IMR-90 (cell line): ENCODE data around the gene LRRC9.

ENCODE experiments used
- CEBPB ChIP-seq: IDR thresholded peaks from 2 replicates; pipeline ENCODE4 v1.6.1; 2012; ENCODE audit warnings: low read depth, low read length, improper control_type of control experiment
- POLR2A ChIP-seq: IDR thresholded peaks from 2 replicates; pipeline ENCODE4 v1.6.1; 2012; ENCODE audit warnings: mild to moderate bottlenecking, low read depth, low read length
- RAD21 ChIP-seq: IDR thresholded peaks from 2 replicates; pipeline ENCODE4 v1.6.1; 2012; ENCODE audit warnings: low read length, improper control_type of control experiment
- RCOR1 ChIP-seq: IDR thresholded peaks from 2 replicates; pipeline ENCODE4 v1.6.1; 2012; ENCODE audit warnings: mild to moderate bottlenecking, low read length, improper control_type of control experiment; ENCODE audit not compliant: insufficient replicate concordance
- SMC3 ChIP-seq: fragments of 150-350 bp; IDR thresholded peaks from 2 replicates; pipeline ENCODE4 v1.6.1; 2016; ENCODE audit warnings: low read depth, mild to moderate bottlenecking, antibody characterized with exemption, low read length, moderate library complexity
- TF ChIP-seq, protein P1 (sequence below): conservative IDR thresholded peaks from 2 replicates; pipeline ENCODE4 v1.5.1; 2012; ENCODE audit warnings: mild to moderate bottlenecking, low read depth, low read length, improper control_type of control experiment

DNA sequence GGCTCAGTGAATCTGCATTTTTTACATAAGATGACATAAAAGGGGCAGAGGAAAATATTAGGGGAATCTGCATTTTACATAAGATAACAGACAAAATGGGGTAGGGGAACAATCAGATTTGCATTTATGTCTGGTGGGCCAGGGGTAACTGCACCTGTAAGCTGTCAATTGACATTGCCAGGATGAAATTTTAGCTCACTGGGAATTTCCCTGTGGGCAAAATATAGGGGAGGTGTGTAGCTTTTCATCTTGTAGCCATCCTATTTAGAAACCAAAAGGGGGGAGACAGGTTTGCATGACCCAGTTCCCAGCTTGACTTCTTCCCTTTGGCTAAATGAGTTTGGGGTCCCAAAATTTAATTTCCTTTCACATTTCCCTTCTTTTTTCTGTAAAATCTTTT, 175.3 kb downstream of the LRRC9 start:
- no peak for TF ChIP-seq SMC3
- TF ChIP-seq, protein P1, sequence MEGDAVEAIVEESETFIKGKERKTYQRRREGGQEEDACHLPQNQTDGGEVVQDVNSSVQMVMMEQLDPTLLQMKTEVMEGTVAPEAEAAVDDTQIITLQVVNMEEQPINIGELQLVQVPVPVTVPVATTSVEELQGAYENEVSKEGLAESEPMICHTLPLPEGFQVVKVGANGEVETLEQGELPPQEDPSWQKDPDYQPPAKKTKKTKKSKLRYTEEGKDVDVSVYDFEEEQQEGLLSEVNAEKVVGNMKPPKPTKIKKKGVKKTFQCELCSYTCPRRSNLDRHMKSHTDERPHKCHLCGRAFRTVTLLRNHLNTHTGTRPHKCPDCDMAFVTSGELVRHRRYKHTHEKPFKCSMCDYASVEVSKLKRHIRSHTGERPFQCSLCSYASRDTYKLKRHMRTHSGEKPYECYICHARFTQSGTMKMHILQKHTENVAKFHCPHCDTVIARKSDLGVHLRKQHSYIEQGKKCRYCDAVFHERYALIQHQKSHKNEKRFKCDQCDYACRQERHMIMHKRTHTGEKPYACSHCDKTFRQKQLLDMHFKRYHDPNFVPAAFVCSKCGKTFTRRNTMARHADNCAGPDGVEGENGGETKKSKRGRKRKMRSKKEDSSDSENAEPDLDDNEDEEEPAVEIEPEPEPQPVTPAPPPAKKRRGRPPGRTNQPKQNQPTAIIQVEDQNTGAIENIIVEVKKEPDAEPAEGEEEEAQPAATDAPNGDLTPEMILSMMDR, result no peak
- no peak for TF ChIP-seq RAD21
- TF ChIP-seq POLR2A, result no peak
- TF ChIP-seq RCOR1, result no peak
- no peak for TF ChIP-seq CEBPB
